GM23338 (cell line): Measurements from ENCODE around the gene APOD. TPM values are rescaled to one million over a fixed set of nuclear protein-coding genes. Genes with fewer than 3 reads are reported as not detected.
"Not testable (repeated sequence)": the region's sequence is repeated elsewhere in the genome, so short reads cannot be mapped to it uniquely, and the experiment has no call there.

ENCODE experiments used
- ATAC-seq: fragments of 200-7000 bp; cut with Tn5 transposase; 3 replicates; pipeline ENCODE4 v1.9.1; 2020
- DNase-seq: peaks from one replicate; pipeline ENCODE4 v3.0.0-alpha.2; 2015; ENCODE audit warnings: low spot score
- H2AFZ ChIP-seq: fragments of 200-600 bp; sonication (generic); 2 replicates; pipeline ENCODE4 v1.8.0; 2016; ENCODE audit warnings: antibody characterized with exemption, mild to moderate bottlenecking, moderate library complexity
- H3F3A ChIP-seq: fragments of 200-600 bp; sonication (generic); replicated peaks from 2 replicates; pipeline ENCODE4 v1.8.0; 2017; ENCODE audit warnings: antibody characterized with exemption, mixed run types, low read depth
- H3K27ac ChIP-seq: fragments of 200-600 bp; sonication (generic); 2 replicates; pipeline ENCODE4 v1.6.1; 2016; ENCODE audit warnings: low read depth
- H3K27me3 ChIP-seq: fragments of 200-600 bp; sonication (generic); 2 replicates; pipeline ENCODE4 v1.8.0; 2016; ENCODE audit warnings: mild to moderate bottlenecking, mixed run types, moderate library complexity; ENCODE audit not compliant: insufficient read depth
- H3K36me3 ChIP-seq: fragments of 200-600 bp; sonication (generic); 2 replicates; pipeline ENCODE4 v1.8.0; 2016; ENCODE audit warnings: mild to moderate bottlenecking; ENCODE audit not compliant: insufficient read depth
- H3K4me1 ChIP-seq: fragments of 200-600 bp; sonication (generic); 2 replicates; pipeline ENCODE4 v1.8.0; 2016; ENCODE audit warnings: mild to moderate bottlenecking, moderate library complexity; ENCODE audit not compliant: insufficient read depth
- H3K4me2 ChIP-seq: fragments of 200-600 bp; sonication (generic); 2 replicates; pipeline ENCODE4 v1.7.1; 2017; ENCODE audit warnings: mixed run types
- H3K4me3 ChIP-seq: fragments of 200-600 bp; sonication (generic); 2 replicates; pipeline ENCODE4 v1.6.1; 2016; ENCODE audit warnings: mixed run types
- H3K79me2 ChIP-seq: fragments of 200-600 bp; sonication (generic); replicated peaks from 2 replicates; pipeline ENCODE4 v1.8.0; 2017; ENCODE audit warnings: mild to moderate bottlenecking; ENCODE audit not compliant: insufficient read depth
- H3K9me2 ChIP-seq: fragments of 200-600 bp; sonication (generic); 2 replicates; pipeline ENCODE4 v1.8.0; 2017; ENCODE audit not compliant: insufficient read depth
- H4K20me1 ChIP-seq: fragments of 200-600 bp; sonication (generic); replicated peaks from 2 replicates; pipeline ENCODE4 v1.8.0; 2017; ENCODE audit warnings: mild to moderate bottlenecking; ENCODE audit not compliant: insufficient read depth
- H3K27ac Mint-ChIP-seq: 2 replicates; pipeline ENCODE4 v1.8.0; 2020; ENCODE audit warnings: inconsistent platforms, mild to moderate bottlenecking, moderate library complexity, mixed read lengths
- H3K27me3 Mint-ChIP-seq: 3 replicates; pipeline ENCODE4 v1.8.0; 2022; ENCODE audit warnings: low read depth, mild to moderate bottlenecking, moderate library complexity, mixed read lengths, inconsistent platforms; ENCODE audit not compliant: insufficient read depth, poor library complexity
- H3K36me3 Mint-ChIP-seq: 3 replicates; pipeline ENCODE4 v1.8.0; 2021; ENCODE audit warnings: low read depth, mild to moderate bottlenecking, inconsistent platforms, moderate library complexity, mixed read lengths
- H3K4me1 Mint-ChIP-seq: 3 replicates; pipeline ENCODE4 v1.8.0; 2020; ENCODE audit warnings: mild to moderate bottlenecking, inconsistent platforms, mixed read lengths
- H3K4me3 Mint-ChIP-seq: 3 replicates; pipeline ENCODE4 v1.8.0; 2021; ENCODE audit warnings: moderate library complexity, mild to moderate bottlenecking, inconsistent platforms, mixed read lengths
- H3K9me3 Mint-ChIP-seq: 3 replicates; pipeline ENCODE4 v1.8.0; 2020; ENCODE audit warnings: moderate library complexity, mild to moderate bottlenecking, inconsistent platforms, mixed read lengths
- CTCF ChIP-seq, 2 experiments: fragments of 200-600 bp in 1 of 2; sonication (generic) in 1 of 2; conservative IDR thresholded peaks; 2 replicates each; pipeline versions ENCODE4 v1.5.1 to v1.6.1; 2016 to 2017; ENCODE audit warnings: antibody characterized with exemption in 2 of 2, low read depth in 2 of 2, mild to moderate bottlenecking in 2 of 2, moderate library complexity in 1 of 2
- ETS1 ChIP-seq: IDR thresholded peaks from 2 replicates; pipeline ENCODE4 v1.6.1; 2016; ENCODE audit warnings: antibody characterized with exemption
- EZH2 ChIP-seq: fragments of 200-600 bp; sonication (generic); IDR thresholded peaks from one replicate; pipeline ENCODE4 v1.8.0; 2017; ENCODE audit warnings: antibody characterized with exemption, mild to moderate bottlenecking, low read depth; ENCODE audit not compliant: unreplicated experiment
- EZH2phosphoT487 ChIP-seq: fragments of 200-600 bp; sonication (generic); IDR thresholded peaks from one replicate; pipeline ENCODE4 v1.8.1; 2018; ENCODE audit warnings: antibody characterized with exemption; ENCODE audit not compliant: unreplicated experiment
- NANOG ChIP-seq: IDR thresholded peaks from 2 replicates; pipeline ENCODE4 v1.6.1; 2016; ENCODE audit warnings: antibody characterized with exemption, borderline replicate concordance
- STAT1 ChIP-seq: IDR thresholded peaks from one replicate; pipeline ENCODE4 v1.6.1; 2016; ENCODE audit warnings: antibody characterized with exemption; ENCODE audit not compliant: unreplicated experiment
- ZNF114 ChIP-seq: fragments of 250-450 bp; sonication (Bioruptor Pico); IDR thresholded peaks from 2 replicates; pipeline ENCODE4 v1.5.0; 2020; ENCODE audit warnings: mild to moderate bottlenecking, moderate library complexity
- polyA plus RNA-seq: library from polyadenylated mRNA; unstranded; fragments of >200 nt; fragmentation: Nextera tagmentation; extraction: Ambion mirVana; gene quantifications from 2 replicates; pipeline ENCODE4 v1.2.1, GENCODE V29; 2016
- total RNA-seq: library from RNA; depleted of rRNA; stranded (reverse); fragments of >200 nt; shearing (Covaris generic); gene quantifications from 2 replicates; pipeline ENCODE4 v1.2.3, GENCODE V29; 2014

APOD gene
- total and polyA plus RNA-seq, 2 experiments from 2014 or later: not detected

- TF ChIP-seq CTCF (conservative IDR thresholded peaks at IDR 0.05; ENCODE audit: low read depth in 2 of 2) (no peak), ZNF114 (no peak), EZH2phosphoT487 (no peak), STAT1 (no peak), NANOG (no peak), EZH2 (no peak), ETS1 (no peak)
Measured at GRCh38 chr3:195612075-195612800, 28.5 kb upstream of the APOD start (continued).

- Mint-ChIP-seq H3K36me3 (peaks cover 31% of the 10 kb centered on the region), H3K9me3 (peaks cover 79% of the 10 kb centered on the region)
- no peak for ATAC-seq
Measured at GRCh38 chr3:195609229-195609628, 25.5 kb upstream of the APOD start.

GRCh38 chr3:195601785-195602184, 18.0 kb upstream of the APOD start:
- not testable (repeated sequence) for ATAC-seq, H3K36me3 ChIP-seq, DNase-seq, H3F3A ChIP-seq, H3K9me2 ChIP-seq, H3K4me2 ChIP-seq, H2AFZ ChIP-seq, H3K4me3 ChIP-seq, H3K4me1 Mint-ChIP-seq, H3K4me3 Mint-ChIP-seq, H3K27me3 ChIP-seq, H3K79me2 ChIP-seq, H3K27ac ChIP-seq, H3K27me3 Mint-ChIP-seq, H4K20me1 ChIP-seq, H3K4me1 ChIP-seq, H3K27ac Mint-ChIP-seq
- Mint-ChIP-seq H3K9me3 (peaks cover 64% of the 10 kb centered on the region), H3K36me3 (peaks cover 21% of the 10 kb centered on the region)

More at GRCh38 chr3:195609229-195609628, 25.5 kb upstream of the APOD start:
- no peak for DNase-seq
- no peak overlapping the region for H3K4me3 ChIP-seq
- Mint-ChIP-seq H3K27ac (no peak overlapping the region), H3K27me3 (no peaks in the 10 kb centered on the region), H3K4me1 (no peaks in the 10 kb centered on the region), H3K4me3 (no peak overlapping the region)
- H3K79me2 ChIP-seq: no peaks in the 10 kb centered on the region
- no peak overlapping the region for H3K4me2 ChIP-seq
- H2AFZ ChIP-seq: no peak overlapping the region
- H3F3A ChIP-seq: no peaks in the 10 kb centered on the region
- 0 out of 2 replicates have a peak, but pooled peaks cover 7% of the 10 kb centered on the region for H3K36me3 ChIP-seq
- H3K9me2 ChIP-seq: no peaks in the 10 kb centered on the region
- no peak for TF ChIP-seq ZNF114
- TF ChIP-seq EZH2: no peak
- H3K27ac ChIP-seq: no peak overlapping the region
- no peaks in the 10 kb centered on the region for H3K27me3 ChIP-seq
- no peaks in the 10 kb centered on the region for H3K4me1 ChIP-seq
- no peaks in the 10 kb centered on the region for H4K20me1 ChIP-seq
